GM12878 (cell line): ENCODE measurements around the gene GRIK1. TPM values are rescaled to one million over a fixed set of nuclear protein-coding genes. Genes with fewer than 3 reads are reported as not detected.

Source experiments
- ATAC-seq: fragments of 200-7000 bp; cut with Tn5 transposase; 3 replicates; pipeline ENCODE4 v1.9.1; 2020; ENCODE audit warnings: mild to moderate bottlenecking, moderate library complexity
- BruUV-seq: library from RNA; stranded (reverse); fragments of 400-500 nt; replicated peaks from 2 replicates; lab custom pipeline; 2021; lab: Mats Ljungman, UMichigan
- CTCF ChIA-PET: fragments of 300-600 bp; sonication (Branson Sonifier 250); formaldehyde crosslinking; extraction: SDS; loops from one replicate; lab custom pipeline; 2021; ENCODE audit warnings: inconsistent platforms; lab: Yijun Ruan, JAX
- POLR2A ChIA-PET: fragments of 350-600 bp; formaldehyde crosslinking; extraction: SDS; loops from one replicate; lab custom pipeline; 2021; ENCODE audit warnings: inconsistent platforms; lab: Charles Lee
- RAD21 ChIA-PET: fragments of 300-600 bp; sonication (Branson Sonifier 250); formaldehyde crosslinking; loops from one replicate; lab custom pipeline; 2023; ENCODE audit warnings: antibody characterized with exemption; ENCODE audit not compliant: unreplicated experiment; lab: Charles Lee
- SMC1A ChIA-PET: fragments of 300-600 bp; sonication (Branson Sonifier 250); formaldehyde crosslinking; loops from one replicate; lab custom pipeline; 2023; ENCODE audit not compliant: unreplicated experiment, uncharacterized antibody; lab: Charles Lee
- DNase-seq: peaks from one replicate; pipeline ENCODE4 v3.0.0-alpha.2; 2011; ENCODE audit warnings: low read depth, low spot score
- FAIRE-seq: peaks from 3 replicates; lab custom pipeline; 2011; peaks lifted over from hg19 to GRCh38; lab: Jason Lieb, UNC
- H2AFZ ChIP-seq: 2 replicates; pipeline ENCODE4 v1.6.0; 2011; ENCODE audit warnings: low read depth, low read length, control low read depth; ENCODE audit not compliant: control insufficient read depth
- H3K27ac ChIP-seq: 2 replicates; pipeline ENCODE4 v1.5.1; 2011; ENCODE audit warnings: control low read depth; ENCODE audit not compliant: control insufficient read depth, insufficient read depth
- H3K27me3 ChIP-seq, 2 experiments: replicated peaks in 1 of 2; 2 replicates each; pipeline versions ENCODE4 v1.6.0 to v1.6.1; 2011; ENCODE audit warnings: low read length in 1 of 2; ENCODE audit not compliant: control insufficient read depth in 2 of 2, insufficient read depth in 2 of 2
- H3K36me3 ChIP-seq, 2 experiments: 2 replicates each; pipeline ENCODE4 v1.5.1; 2011; ENCODE audit warnings: low read length in 1 of 2; ENCODE audit not compliant: control insufficient read depth in 2 of 2, insufficient read depth in 2 of 2
- H3K4me1 ChIP-seq: 2 replicates; pipeline ENCODE4 v1.6.1; 2011; ENCODE audit warnings: mild to moderate bottlenecking, low read length, moderate library complexity, mixed read lengths; ENCODE audit not compliant: control insufficient read depth, insufficient read depth
- H3K4me2 ChIP-seq: 2 replicates; pipeline ENCODE4 v1.6.0; 2011; ENCODE audit warnings: control low read depth; ENCODE audit not compliant: control insufficient read depth, insufficient read depth
- H3K4me3 ChIP-seq: fragments of 200-600 bp; sonication (generic); 2 replicates; pipeline ENCODE4 v1.5.1; 2016
- H3K79me2 ChIP-seq: 2 replicates; pipeline ENCODE4 v1.6.0; 2011; ENCODE audit warnings: low read length; ENCODE audit not compliant: control insufficient read depth, insufficient read depth
- H3K9ac ChIP-seq: 2 replicates; pipeline ENCODE4 v1.8.0; 2011; ENCODE audit warnings: low read length, control low read depth, mixed read lengths; ENCODE audit not compliant: control insufficient read depth, insufficient read depth
- H3K9me3 ChIP-seq: replicated peaks from 3 replicates; pipeline ENCODE4 v1.5.1; 2011; ENCODE audit warnings: mild to moderate bottlenecking, low read length; ENCODE audit not compliant: control insufficient read depth, insufficient read depth
- H4K20me1 ChIP-seq: 2 replicates; pipeline ENCODE4 v1.6.0; 2011; ENCODE audit not compliant: control insufficient read depth, insufficient read depth
- BHLHE40 ChIP-seq, 2 experiments: fragments of 450-650 bp in 1 of 2; IDR thresholded peaks; 2 replicates each; pipeline ENCODE4 v1.6.1; 2011 to 2017; ENCODE audit warnings: low read depth in 2 of 2, borderline replicate concordance in 1 of 2, improper control_type of control experiment in 1 of 2, low read length in 1 of 2, mild to moderate bottlenecking in 1 of 2
- CREB1 ChIP-seq: IDR thresholded peaks from 2 replicates; pipeline ENCODE4 v1.6.1; 2012; ENCODE audit warnings: low read depth, mild to moderate bottlenecking, inconsistent platforms
- ESRRA ChIP-seq: IDR thresholded peaks from 2 replicates; pipeline ENCODE4 v1.6.1; 2012; ENCODE audit warnings: mild to moderate bottlenecking, low read length, improper control_type of control experiment
- MTA2 ChIP-seq: fragments of 450-650 bp; IDR thresholded peaks from 2 replicates; pipeline ENCODE4 v1.6.1; 2016; ENCODE audit warnings: low read depth, mild to moderate bottlenecking, moderate library complexity
- NFIC ChIP-seq: IDR thresholded peaks from 2 replicates; pipeline ENCODE4 v1.6.1; 2012; ENCODE audit warnings: low read depth, mild to moderate bottlenecking, inconsistent platforms, low read length, moderate library complexity
- NR2C1 ChIP-seq: fragments of 450-650 bp; IDR thresholded peaks from 2 replicates; pipeline ENCODE4 v1.6.1; 2017; ENCODE audit warnings: antibody characterized with exemption, mild to moderate bottlenecking, moderate library complexity
- NRF1 ChIP-seq: conservative IDR thresholded peaks from 2 replicates; pipeline ENCODE4 v1.6.1; 2011; ENCODE audit warnings: mild to moderate bottlenecking, low read depth, low read length, improper control_type of control experiment
- RBBP5 ChIP-seq: fragments of 200-600 bp; sonication (generic); conservative IDR thresholded peaks from 2 replicates; pipeline ENCODE4 v1.6.1; 2016
- SIN3A ChIP-seq: IDR thresholded peaks from 2 replicates; pipeline ENCODE4 v1.6.1; 2012; ENCODE audit warnings: low read depth, low read length, improper control_type of control experiment
- SKIL ChIP-seq: fragments of 450-650 bp; IDR thresholded peaks from 2 replicates; pipeline ENCODE4 v1.6.1; 2017; ENCODE audit warnings: mild to moderate bottlenecking, low read depth, inconsistent platforms; ENCODE audit not compliant: poor library complexity, severe bottlenecking
- SREBF1 ChIP-seq: IDR thresholded peaks from 2 replicates; pipeline ENCODE4 v1.6.1; 2012; ENCODE audit warnings: mild to moderate bottlenecking, low read length
- TBL1XR1 ChIP-seq: IDR thresholded peaks from 2 replicates; pipeline ENCODE4 v1.6.1; 2012; ENCODE audit warnings: low read depth, low read length, improper control_type of control experiment
- WRNIP1 ChIP-seq: IDR thresholded peaks from 2 replicates; pipeline ENCODE4 v1.6.1; 2011; ENCODE audit warnings: low read depth, low read length, improper control_type of control experiment, borderline replicate concordance
- ZBED1 ChIP-seq: IDR thresholded peaks from 2 replicates; pipeline ENCODE4 v1.6.1; 2016; ENCODE audit warnings: borderline replicate concordance
- ZNF207 ChIP-seq: fragments of 450-650 bp; IDR thresholded peaks from 2 replicates; pipeline ENCODE4 v1.6.1; 2014; ENCODE audit warnings: antibody characterized with exemption, mild to moderate bottlenecking, borderline replicate concordance
- WGBS: methylation state at CpG from one replicate; pipeline ENCODE4 v1.1.6; 2016; ENCODE audit warnings: low lambda C conversion rate; ENCODE audit not compliant: insufficient replicate concordance, insufficient coverage; ENCODE audit errors: missing lambda C conversion rate; 5-methylcytosine and 5-hydroxymethylcytosine counted together
- in situ Hi-C: fragments of 300-500 bp; cut with MboI; formaldehyde crosslinking; loops from 9 replicates; pipeline ENCODE4 v1.14.3; 2018; ENCODE audit warnings: mixed read lengths
- intact Hi-C: fragments of 100-400 bp; cut with micrococcal nuclease; formaldehyde crosslinking; loops from one replicate; pipeline ENCODE4 v1.14.2; 2022; ENCODE audit not compliant: unreplicated experiment
- polyA plus RNA-seq, 11 experiments: library from polyadenylated mRNA; depleted of rRNA in 4 of 11; unstranded in 6 of 11; stranded (reverse) in 5 of 11; fragments of >200 nt; fragmentation: Nextera tagmentation in 4 of 11; fragmentation: Illumina TruSeq in 1 of 11; extraction: Ambion mirVana in 4 of 11; extraction: Trizol in 1 of 11; gene quantifications; 1 replicate in 1 of 11; 2 replicates in 10 of 11; pipeline versions ENCODE4 v1.2.1 to v1.2.3, GENCODE V29; 2011 to 2016; ENCODE audit warnings: inconsistent platforms in 2 of 11, missing spikeins in 2 of 11, low read depth in 1 of 11
- total RNA-seq, 4 experiments: library from RNA; depleted of rRNA in 3 of 4; stranded (reverse); fragments of >200 nt in 3 of 4; fragmentation: Illumina TruSeq in 1 of 4; extraction: Trizol in 1 of 4; gene quantifications; 2 replicates each; pipeline versions ENCODE4 v1.2.1 to v1.2.3, GENCODE V29; 2013 to 2021
- TF ChIP-seq, protein P1 (sequence below): fragments of 450-650 bp; IDR thresholded peaks from 2 replicates; pipeline ENCODE4 v1.6.1; 2017; ENCODE audit warnings: antibody characterized with exemption, mild to moderate bottlenecking, moderate library complexity

GRIK1 gene
- total and polyA plus RNA-seq, 10 of the 15 experiments (the other 5 are each of a cell fraction or from before 2014, with no cell fraction given), result 0.05 to 0.13 (median 0.09) TPM; not detected in 7

GRCh38 chr21:29689753-29690152, 250.0 kb downstream of the GRIK1 start:
- H3K27me3 ChIP-seq, result no peaks in the 10 kb centered on the region
- BruUV-seq, result no TSS peak
- DNase-seq (no peak), FAIRE-seq (no peak), ATAC-seq (no peak)
- H2AFZ ChIP-seq, result no peak overlapping the region
- H3K4me2 ChIP-seq, result no peak overlapping the region
- whole genome bisulfite sequencing, result 30% methylated on average over 6 of the region's 6 CpGs
- H3K36me3 ChIP-seq, result no peaks in the 10 kb centered on the region
- intact Hi-C loops, result no loop called here
- POLR2A ChIA-PET, result no interaction called here
- TF ChIP-seq SIN3A, result no peak
- TF ChIP-seq ZBED1, result no peak
- TF ChIP-seq WRNIP1, result no peak
- no peak for TF ChIP-seq SREBF1
- no peak for TF ChIP-seq BHLHE40 (IDR thresholded peaks at IDR 0.05; ENCODE audit: borderline replicate concordance in 1 of 2, low read depth in 2 of 2, low read length in 1 of 2)
- TF ChIP-seq CREB1, result no peak
- TF ChIP-seq ESRRA, result no peak
- TF ChIP-seq NFIC, result no peak
- no peak for TF ChIP-seq NRF1
- no peak for TF ChIP-seq TBL1XR1
- H3K4me3 ChIP-seq, result no peak overlapping the region
- RAD21 ChIA-PET, result no interaction called here
- SMC1A ChIA-PET, result no interaction called here
- H3K27ac ChIP-seq, result no peak overlapping the region
- H4K20me1 ChIP-seq, result no peaks in the 10 kb centered on the region
- CTCF ChIA-PET, result interaction anchor here (0.8 kb wide), 1 partner anchor 11 kb away, joined by 3 read pairs; no protein-coding TSS in a partner anchor
- H3K9ac ChIP-seq, result no peak overlapping the region
- no peaks in the 10 kb centered on the region for H3K4me1 ChIP-seq
- no peaks in the 10 kb centered on the region for H3K79me2 ChIP-seq
- H3K9me3 ChIP-seq, result no peaks in the 10 kb centered on the region
- in situ Hi-C loops, result no loop called here

DNA sequence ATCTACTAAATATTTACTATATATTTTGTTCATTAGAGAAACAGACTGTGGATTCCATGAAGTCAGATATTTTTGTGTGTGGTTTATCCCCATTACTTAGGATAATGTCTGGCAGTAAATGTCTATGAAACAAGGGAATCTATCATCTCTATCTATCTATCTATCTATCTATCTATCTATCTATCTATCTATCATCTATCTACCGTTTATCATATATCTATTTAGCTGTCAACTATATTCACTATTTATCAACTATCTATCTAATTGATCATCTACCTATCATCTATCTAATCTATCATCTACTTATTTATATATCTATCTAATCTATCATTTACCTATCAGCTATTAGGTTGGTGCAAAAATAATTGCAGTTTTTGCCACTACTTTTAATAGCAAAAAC, 255.7 kb downstream of the GRIK1 start:
- no peak for DNase-seq
- CTCF ChIA-PET, result no interaction called here
- SMC1A ChIA-PET, result no interaction called here
- RAD21 ChIA-PET, result no interaction called here
- no peaks in the 10 kb centered on the region for H3K4me1 ChIP-seq
- 75% methylated on average over 1 of the region's 1 CpG for WGBS
- no TSS peak for BruUV-seq
- no peaks in the 10 kb centered on the region for H3K27me3 ChIP-seq
- FAIRE-seq, result no peak
- no peak overlapping the region for H3K9ac ChIP-seq
- POLR2A ChIA-PET, result no interaction called here
- H3K4me2 ChIP-seq, result no peak overlapping the region
- no peaks in the 10 kb centered on the region for H3K36me3 ChIP-seq
- H3K79me2 ChIP-seq, result no peaks in the 10 kb centered on the region
- no peak overlapping the region for H2AFZ ChIP-seq
- in situ Hi-C loops (no loop called here), intact Hi-C loops (no loop called here)
- H3K4me3 ChIP-seq, result no peak overlapping the region
- H4K20me1 ChIP-seq, result no peaks in the 10 kb centered on the region
- H3K9me3 ChIP-seq, result no peaks in the 10 kb centered on the region
- ATAC-seq, result no peak
- H3K27ac ChIP-seq, result no peak overlapping the region
- no peak for TF ChIP-seq RBBP5
- no peak for TF ChIP-seq NR2C1
- no peak for TF ChIP-seq ZNF207
- no peak for TF ChIP-seq MTA2
- TF ChIP-seq, protein P1, sequence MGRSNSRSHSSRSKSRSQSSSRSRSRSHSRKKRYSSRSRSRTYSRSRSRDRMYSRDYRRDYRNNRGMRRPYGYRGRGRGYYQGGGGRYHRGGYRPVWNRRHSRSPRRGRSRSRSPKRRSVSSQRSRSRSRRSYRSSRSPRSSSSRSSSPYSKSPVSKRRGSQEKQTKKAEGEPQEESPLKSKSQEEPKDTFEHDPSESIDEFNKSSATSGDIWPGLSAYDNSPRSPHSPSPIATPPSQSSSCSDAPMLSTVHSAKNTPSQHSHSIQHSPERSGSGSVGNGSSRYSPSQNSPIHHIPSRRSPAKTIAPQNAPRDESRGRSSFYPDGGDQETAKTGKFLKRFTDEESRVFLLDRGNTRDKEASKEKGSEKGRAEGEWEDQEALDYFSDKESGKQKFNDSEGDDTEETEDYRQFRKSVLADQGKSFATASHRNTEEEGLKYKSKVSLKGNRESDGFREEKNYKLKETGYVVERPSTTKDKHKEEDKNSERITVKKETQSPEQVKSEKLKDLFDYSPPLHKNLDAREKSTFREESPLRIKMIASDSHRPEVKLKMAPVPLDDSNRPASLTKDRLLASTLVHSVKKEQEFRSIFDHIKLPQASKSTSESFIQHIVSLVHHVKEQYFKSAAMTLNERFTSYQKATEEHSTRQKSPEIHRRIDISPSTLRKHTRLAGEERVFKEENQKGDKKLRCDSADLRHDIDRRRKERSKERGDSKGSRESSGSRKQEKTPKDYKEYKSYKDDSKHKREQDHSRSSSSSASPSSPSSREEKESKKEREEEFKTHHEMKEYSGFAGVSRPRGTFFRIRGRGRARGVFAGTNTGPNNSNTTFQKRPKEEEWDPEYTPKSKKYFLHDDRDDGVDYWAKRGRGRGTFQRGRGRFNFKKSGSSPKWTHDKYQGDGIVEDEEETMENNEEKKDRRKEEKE, result no peak
- TF ChIP-seq SKIL, result no peak
- TF ChIP-seq ZBED1, result no peak
